Peyer's patch (tissue), 4 donors: ENCODE data around the gene ADGRF4.

Source experiments
- CTCF ChIP-seq, 6 experiments: fragments of 450-650 bp in 4 of 6; fragments of 200-600 bp in 2 of 6; sonication (generic) in 1 of 6; IDR thresholded peaks; one replicate each; pipeline ENCODE4 v1.5.1; 2017 to 2019; ENCODE audit warnings: antibody characterized with exemption in 6 of 6, mild to moderate bottlenecking in 3 of 6, moderate library complexity in 1 of 6
- POLR2A ChIP-seq, 2 donors: fragments of 450-650 bp; IDR thresholded peaks; one replicate each; pipeline ENCODE4 v1.5.1; 2017; ENCODE audit warnings: antibody characterized with exemption in 2 of 2, mild to moderate bottlenecking in 2 of 2, moderate library complexity in 2 of 2

- no peak for TF ChIP-seq POLR2A (IDR thresholded peaks at IDR 0.05)
- TF ChIP-seq CTCF (IDR thresholded peaks at IDR 0.05) = no peak
Measured at GRCh38 chr6:47715782-47716181, 17.4 kb downstream of the ADGRF4 start.
